K562 (cell line): ENCODE results near the gene ASB7.

Experiments
- CTCF ChIP-seq, 3 experiments: IDR thresholded peaks in 2 of 3; conservative IDR thresholded peaks in 1 of 3; 2 replicates each; pipeline ENCODE4 v1.5.1; 2011 to 2012; ENCODE audit warnings: low read length in 3 of 3, mild to moderate bottlenecking in 3 of 3, control low read depth in 2 of 3, improper control_type of control experiment in 1 of 3, inconsistent platforms in 1 of 3, low read depth in 1 of 3, mixed read lengths in 1 of 3, moderate library complexity in 1 of 3; ENCODE audit not compliant: insufficient read depth in 2 of 3
- EP300 ChIP-seq: IDR thresholded peaks from 2 replicates; pipeline ENCODE4 v1.6.1; 2012; ENCODE audit warnings: low read length, improper control_type of control experiment
- FOXJ3 ChIP-seq: sonication (generic); formaldehyde crosslinking; IDR thresholded peaks from 2 replicates; pipeline ENCODE4 v1.4.0; 2020; ENCODE audit warnings: mild to moderate bottlenecking, missing genetic modification reagents
- FOXK2 ChIP-seq, 2 experiments: fragments of 450-650 bp; IDR thresholded peaks in 1 of 2; conservative IDR thresholded peaks in 1 of 2; 2 replicates each; pipeline ENCODE4 v1.6.1; 2016; ENCODE audit warnings: low read depth in 2 of 2, mild to moderate bottlenecking in 1 of 2
- JUND ChIP-seq, 2 experiments: IDR thresholded peaks; 2 replicates in 1 of 2; 3 replicates in 1 of 2; pipeline ENCODE4 v1.6.1; 2011; ENCODE audit warnings: borderline replicate concordance in 2 of 2, low read depth in 2 of 2, low read length in 2 of 2, improper control_type of control experiment in 1 of 2, missing biosample characterization in 1 of 2, missing genetic modification characterization in 1 of 2, missing genetic modification reagents in 1 of 2
- NR1H2 ChIP-seq: sonication (generic); formaldehyde crosslinking; IDR thresholded peaks from 2 replicates; pipeline ENCODE4 v1.4.0; 2020; ENCODE audit warnings: mild to moderate bottlenecking, missing genetic modification reagents
- ZBTB40 ChIP-seq, 2 experiments: fragments of 450-650 bp in 1 of 2; sonication (generic) in 1 of 2; formaldehyde crosslinking in 1 of 2; IDR thresholded peaks; 2 replicates each; pipeline versions ENCODE4 v1.7.1 to v1.9.0; 2016 to 2022; ENCODE audit warnings: inconsistent platforms in 1 of 2, mild to moderate bottlenecking in 1 of 2, missing genetic modification reagents in 1 of 2
- TF ChIP-seq, protein P1 (sequence below): fragments of 200-800 bp; sonication (Bioruptor generic); IDR thresholded peaks from 2 replicates; pipeline ENCODE4 v1.6.1; 2016; ENCODE audit warnings: missing genetic modification characterization, missing compliant biosample characterization

GRCh38 chr15:100653608-100654007 is 51.2 kb downstream of the ASB7 start:
- TF ChIP-seq, protein P1, sequence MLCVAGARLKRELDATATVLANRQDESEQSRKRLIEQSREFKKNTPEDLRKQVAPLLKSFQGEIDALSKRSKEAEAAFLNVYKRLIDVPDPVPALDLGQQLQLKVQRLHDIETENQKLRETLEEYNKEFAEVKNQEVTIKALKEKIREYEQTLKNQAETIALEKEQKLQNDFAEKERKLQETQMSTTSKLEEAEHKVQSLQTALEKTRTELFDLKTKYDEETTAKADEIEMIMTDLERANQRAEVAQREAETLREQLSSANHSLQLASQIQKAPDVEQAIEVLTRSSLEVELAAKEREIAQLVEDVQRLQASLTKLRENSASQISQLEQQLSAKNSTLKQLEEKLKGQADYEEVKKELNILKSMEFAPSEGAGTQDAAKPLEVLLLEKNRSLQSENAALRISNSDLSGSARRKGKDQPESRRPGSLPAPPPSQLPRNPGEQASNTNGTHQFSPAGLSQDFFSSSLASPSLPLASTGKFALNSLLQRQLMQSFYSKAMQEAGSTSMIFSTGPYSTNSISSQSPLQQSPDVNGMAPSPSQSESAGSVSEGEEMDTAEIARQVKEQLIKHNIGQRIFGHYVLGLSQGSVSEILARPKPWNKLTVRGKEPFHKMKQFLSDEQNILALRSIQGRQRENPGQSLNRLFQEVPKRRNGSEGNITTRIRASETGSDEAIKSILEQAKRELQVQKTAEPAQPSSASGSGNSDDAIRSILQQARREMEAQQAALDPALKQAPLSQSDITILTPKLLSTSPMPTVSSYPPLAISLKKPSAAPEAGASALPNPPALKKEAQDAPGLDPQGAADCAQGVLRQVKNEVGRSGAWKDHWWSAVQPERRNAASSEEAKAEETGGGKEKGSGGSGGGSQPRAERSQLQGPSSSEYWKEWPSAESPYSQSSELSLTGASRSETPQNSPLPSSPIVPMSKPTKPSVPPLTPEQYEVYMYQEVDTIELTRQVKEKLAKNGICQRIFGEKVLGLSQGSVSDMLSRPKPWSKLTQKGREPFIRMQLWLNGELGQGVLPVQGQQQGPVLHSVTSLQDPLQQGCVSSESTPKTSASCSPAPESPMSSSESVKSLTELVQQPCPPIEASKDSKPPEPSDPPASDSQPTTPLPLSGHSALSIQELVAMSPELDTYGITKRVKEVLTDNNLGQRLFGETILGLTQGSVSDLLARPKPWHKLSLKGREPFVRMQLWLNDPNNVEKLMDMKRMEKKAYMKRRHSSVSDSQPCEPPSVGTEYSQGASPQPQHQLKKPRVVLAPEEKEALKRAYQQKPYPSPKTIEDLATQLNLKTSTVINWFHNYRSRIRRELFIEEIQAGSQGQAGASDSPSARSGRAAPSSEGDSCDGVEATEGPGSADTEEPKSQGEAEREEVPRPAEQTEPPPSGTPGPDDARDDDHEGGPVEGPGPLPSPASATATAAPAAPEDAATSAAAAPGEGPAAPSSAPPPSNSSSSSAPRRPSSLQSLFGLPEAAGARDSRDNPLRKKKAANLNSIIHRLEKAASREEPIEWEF (CRISPR knock-in tag), result no peak
- TF ChIP-seq ZBTB40 (IDR thresholded peaks at IDR 0.05), result no peak
- TF ChIP-seq ZBTB40 (CRISPR knock-in tag; IDR thresholded peaks at IDR 0.05), result no peak
- TF ChIP-seq JUND (IDR thresholded peaks at IDR 0.05; ENCODE audit: borderline replicate concordance, low read depth, low read length), result no peak
- no peak for TF ChIP-seq JUND (tag; IDR thresholded peaks at IDR 0.05; ENCODE audit: borderline replicate concordance, low read depth, low read length)
- TF ChIP-seq NR1H2 (CRISPR knock-in tag), result no peak
- TF ChIP-seq CTCF (IDR thresholded peaks at IDR 0.05 in 2 of 3, conservative IDR thresholded peaks at IDR 0.05 in 1 of 3; ENCODE audit: insufficient read depth in 2 of 3, low read depth in 1 of 3, low read length in 3 of 3), result no peak
- no peak for TF ChIP-seq EP300
- no peak for TF ChIP-seq FOXJ3 (CRISPR knock-in tag)
- TF ChIP-seq FOXK2 (conservative IDR thresholded peaks at IDR 0.05 in 1 of 2, IDR thresholded peaks at IDR 0.05 in 1 of 2; ENCODE audit: low read depth in 2 of 2), result no peak
